SK-N-SH (cell line): ENCODE measurements around the gene ADCY7. TPM values are rescaled to one million over a fixed set of nuclear protein-coding genes. Genes with fewer than 3 reads are reported as not detected.

ENCODE experiments used
- CTCF ChIA-PET: fragments of 300-600, 350-600 bp; formaldehyde crosslinking; extraction: SDS; loops from one replicate; lab custom pipeline; 2021; lab: Yijun Ruan, JAX
- POLR2A ChIA-PET: fragments of 350-600 bp; sonication (Branson Sonifier 250); formaldehyde crosslinking; extraction: SDS; loops from one replicate; lab custom pipeline; 2020; ENCODE audit warnings: antibody characterized with exemption, inconsistent platforms; lab: Yijun Ruan, JAX
- DNase-seq: peaks from one replicate; pipeline ENCODE4 v3.0.0; 2012
- H2AFZ ChIP-seq: fragments of 200-600 bp; sonication (generic); 2 replicates; pipeline ENCODE4 v1.8.1; 2016; ENCODE audit warnings: antibody characterized with exemption, mild to moderate bottlenecking, low read depth
- H3F3A ChIP-seq: fragments of 200-600 bp; sonication (generic); replicated peaks from 2 replicates; pipeline ENCODE3; 2016; ENCODE audit warnings: antibody characterized with exemption, mild to moderate bottlenecking; ENCODE audit not compliant: insufficient read depth
- H3K27ac ChIP-seq, 2 experiments: fragments of 200-500 bp in 1 of 2; fragments of 200-600 bp in 1 of 2; sonication (Bioruptor generic) in 1 of 2; sonication (generic), shearing (Covaris generic) in 1 of 2; 2 replicates each; pipeline versions ENCODE4 v1.5.1 to v1.6.1; 2014 to 2016; ENCODE audit warnings: low read depth in 2 of 2, inconsistent platforms in 1 of 2, low read length in 1 of 2, mild to moderate bottlenecking in 1 of 2, mixed read lengths in 1 of 2
- H3K27me3 ChIP-seq: fragments of 200-600 bp; sonication (generic), shearing (Covaris generic); 2 replicates; pipeline ENCODE4 v1.6.1; 2016; ENCODE audit warnings: mixed run types; ENCODE audit not compliant: insufficient read depth
- H3K36me3 ChIP-seq, 2 experiments: fragments of 200-500 bp in 1 of 2; fragments of 200-600 bp in 1 of 2; sonication (Bioruptor generic) in 1 of 2; sonication (generic) in 1 of 2; replicated peaks in 1 of 2; 2 replicates each; pipeline versions ENCODE3 to v1.5.1; 2014 to 2016; ENCODE audit warnings: low read length in 1 of 2, mild to moderate bottlenecking in 1 of 2; ENCODE audit not compliant: insufficient read depth in 2 of 2, control insufficient read depth in 1 of 2
- H3K4me1 ChIP-seq, 2 experiments: fragments of 200-500 bp in 1 of 2; fragments of 200-600 bp in 1 of 2; sonication (Bioruptor generic) in 1 of 2; sonication (generic), shearing (Covaris generic) in 1 of 2; 2 replicates each; pipeline versions ENCODE4 v1.5.1 to v1.6.1; 2014 to 2016; ENCODE audit warnings: low read depth in 1 of 2, low read length in 1 of 2, mixed run types in 1 of 2; ENCODE audit not compliant: insufficient read depth in 2 of 2, control insufficient read depth in 1 of 2
- H3K4me2 ChIP-seq: fragments of 200-600 bp; sonication (generic), shearing (Covaris generic); 2 replicates; pipeline ENCODE4 v1.6.1; 2017; ENCODE audit warnings: mixed run types
- H3K4me3 ChIP-seq, 2 experiments: fragments of 200-500 bp in 1 of 2; fragments of 200-600 bp in 1 of 2; sonication (Bioruptor generic) in 1 of 2; sonication (generic), shearing (Covaris generic) in 1 of 2; 2 replicates each; pipeline versions ENCODE4 v1.5.1 to v1.8.1; 2014 to 2016; ENCODE audit warnings: low read depth in 2 of 2, inconsistent platforms in 1 of 2, low read length in 1 of 2, mild to moderate bottlenecking in 1 of 2, mixed read lengths in 1 of 2, moderate library complexity in 1 of 2
- H3K79me2 ChIP-seq: fragments of 200-600 bp; sonication (generic); 2 replicates; pipeline ENCODE4 v1.8.1; 2017; ENCODE audit warnings: mild to moderate bottlenecking; ENCODE audit not compliant: insufficient read depth
- H3K9ac ChIP-seq: fragments of 200-600 bp; sonication (generic); 2 replicates; pipeline ENCODE4 v1.6.1; 2017; ENCODE audit warnings: mixed run types
- H3K9me2 ChIP-seq: fragments of 200-600 bp; sonication (generic); 2 replicates; pipeline ENCODE4 v1.6.1; 2017; ENCODE audit warnings: mixed run types
- H3K9me3 ChIP-seq: fragments of 200-600 bp; sonication (generic); 2 replicates; pipeline ENCODE4 v1.6.1; 2017; ENCODE audit warnings: mixed run types, mild to moderate bottlenecking, moderate library complexity
- H4K20me1 ChIP-seq: fragments of 200-600 bp; sonication (generic); 2 replicates; pipeline ENCODE4 v1.6.1; 2017; ENCODE audit warnings: mild to moderate bottlenecking, mixed run types; ENCODE audit not compliant: insufficient read depth
- CTCF ChIP-seq: fragments of 200-600 bp; sonication (generic); IDR thresholded peaks from 2 replicates; pipeline ENCODE4 v1.6.1; 2017; ENCODE audit warnings: antibody characterized with exemption, mild to moderate bottlenecking, moderate library complexity
- ELF1 ChIP-seq: IDR thresholded peaks from 2 replicates; pipeline ENCODE4 v1.4.0; 2012
- EZH2phosphoT487 ChIP-seq: fragments of 200-600 bp; sonication (generic); IDR thresholded peaks from 2 replicates; pipeline ENCODE4 v1.6.1; 2017; ENCODE audit warnings: low read depth, mixed run types, mild to moderate bottlenecking, antibody characterized with exemption, moderate library complexity, borderline replicate concordance
- FOSL2 ChIP-seq: IDR thresholded peaks from 2 replicates; pipeline ENCODE4 v1.4.0; 2012; ENCODE audit warnings: low read depth, mild to moderate bottlenecking, moderate library complexity, borderline replicate concordance
- FOXJ3 ChIP-seq: sonication (generic); formaldehyde crosslinking; IDR thresholded peaks from 2 replicates; pipeline ENCODE4 v1.5.1; 2020; ENCODE audit warnings: mild to moderate bottlenecking, missing genetic modification reagents
- FOXM1 ChIP-seq: IDR thresholded peaks from 2 replicates; pipeline ENCODE4 v1.4.0; 2012; ENCODE audit warnings: low read depth, mild to moderate bottlenecking
- GATA2 ChIP-seq: sonication (generic); formaldehyde crosslinking; IDR thresholded peaks from 2 replicates; pipeline ENCODE4 v1.5.0; 2020; ENCODE audit warnings: mild to moderate bottlenecking, missing genetic modification reagents
- MEF2A ChIP-seq: IDR thresholded peaks from 2 replicates; pipeline ENCODE4 v1.4.0; 2012; ENCODE audit warnings: low read depth, borderline replicate concordance
- MXI1 ChIP-seq: IDR thresholded peaks from 2 replicates; pipeline ENCODE4 v1.6.1; 2012; ENCODE audit warnings: mild to moderate bottlenecking, low read depth, low read length, improper control_type of control experiment
- NRF1 ChIP-seq: IDR thresholded peaks from 2 replicates; pipeline ENCODE4 v1.6.1; 2012; ENCODE audit warnings: low read depth, mild to moderate bottlenecking, low read length
- PBX3 ChIP-seq: IDR thresholded peaks from 2 replicates; pipeline ENCODE4; 2012
- POLR2AphosphoS5 ChIP-seq: IDR thresholded peaks from 2 replicates; pipeline ENCODE4 v1.6.1; 2012; ENCODE audit warnings: low read depth, low read length
- RCOR1 ChIP-seq: fragments of 150-350 bp; IDR thresholded peaks from 2 replicates; pipeline ENCODE4 v1.6.1; 2017; ENCODE audit warnings: antibody characterized with exemption, low read length
- REST ChIP-seq: IDR thresholded peaks from 2 replicates; pipeline ENCODE4 v1.6.1; 2012; ENCODE audit warnings: mild to moderate bottlenecking, low read depth, low read length, moderate library complexity
- SIN3A ChIP-seq: IDR thresholded peaks from 2 replicates; pipeline ENCODE4 v1.6.1; 2012; ENCODE audit warnings: low read depth, mild to moderate bottlenecking, low read length, moderate library complexity, borderline replicate concordance
- TCF12 ChIP-seq: IDR thresholded peaks from 2 replicates; pipeline ENCODE4 v1.4.0; 2012
- TEAD4 ChIP-seq: IDR thresholded peaks from 2 replicates; pipeline ENCODE4 v1.4.0; 2012; ENCODE audit warnings: mild to moderate bottlenecking, borderline replicate concordance; ENCODE audit not compliant: insufficient read depth
- USF2 ChIP-seq: fragments of 150-350 bp; IDR thresholded peaks from 2 replicates; pipeline ENCODE4 v1.6.1; 2017; ENCODE audit warnings: antibody characterized with exemption, low read length, low read depth, borderline replicate concordance
- YY1 ChIP-seq: IDR thresholded peaks from 2 replicates; pipeline ENCODE4 v1.4.0; 2012; ENCODE audit warnings: low read depth, mild to moderate bottlenecking
- ZBTB33 ChIP-seq: IDR thresholded peaks from 2 replicates; pipeline ENCODE4 v1.4.0; 2012; ENCODE audit warnings: low read depth, borderline replicate concordance
- WGBS: methylation state at CpG from one replicate; pipeline ENCODE4 v1.1.6; 2017; ENCODE audit warnings: low lambda C conversion rate; 5-methylcytosine and 5-hydroxymethylcytosine counted together
- polyA plus RNA-seq, 3 experiments: library from polyadenylated mRNA; depleted of rRNA; stranded (reverse); fragments of >200 nt; gene quantifications; 2 replicates each; pipeline ENCODE4 v1.2.3, GENCODE V29; 2012

The ADCY7 gene
- polyA plus RNA-seq, 1 of the 3 experiments (the other 2 are of a cell fraction) = 14.3 TPM

- Histone ChIP-seq H2AFZ (no peak overlapping the region), H3K9ac (no peak overlapping the region), H4K20me1 (no peaks in the 10 kb centered on the region), H3K4me2 (no peak overlapping the region), H3K27ac (no peak overlapping the region), H3K79me2 (no peaks in the 10 kb centered on the region), H3K36me3 (peaks cover 71 to 93% of the 10 kb centered on the region in 2 experiments), H3K9me2 (no peaks in the 10 kb centered on the region), H3K4me1 (peaks cover 0 to 31% of the 10 kb centered on the region in 2 experiments; a peak in 2 of 4 replicates), H3F3A (peaks cover 11% of the 10 kb centered on the region), H3K9me3 (no peaks in the 10 kb centered on the region), H3K4me3 (no peak overlapping the region), H3K27me3 (no peaks in the 10 kb centered on the region)
- TF ChIP-seq MEF2A = no peak
- TF ChIP-seq FOSL2 = no peak
- no peak for TF ChIP-seq GATA2 (CRISPR knock-in tag)
- no peak for TF ChIP-seq NRF1
- TF ChIP-seq POLR2AphosphoS5 = no peak
- no peak for TF ChIP-seq PBX3
- TF ChIP-seq MXI1 = no peak
- TF ChIP-seq USF2 = no peak
- TF ChIP-seq RCOR1 = no peak
- TF ChIP-seq CTCF = no peak
- no peak for TF ChIP-seq ZBTB33
- TF ChIP-seq FOXJ3 (CRISPR knock-in tag) = no peak
- TF ChIP-seq ELF1 = no peak
- TF ChIP-seq YY1 = no peak
- no peak for TF ChIP-seq EZH2phosphoT487
- no peak for TF ChIP-seq SIN3A
- no peak for TF ChIP-seq TEAD4
- TF ChIP-seq TCF12 = no peak
- TF ChIP-seq FOXM1 = no peak
- TF ChIP-seq REST = no peak
- DNase-seq = no peak
- ChIA-PET POLR2A (no interaction called here), CTCF (interaction anchor here (0.7 to 1.6 kb wide), 3 partner anchors 9 to 74 kb away, joined by 3 to 5 read pairs (median 3); no protein-coding TSS in a partner anchor)
- 96% methylated on average over 9 of the region's 9 CpGs for WGBS
Measured at GRCh38 chr16:50318796-50319578, 52.6 kb downstream of the ADCY7 start.
